Stimulated activated CD4-positive, alpha-beta T cell treated with anti-CD3 and anti-CD28 coated beads, Interleukin-1b, Interleukin-23, amount 100 ng/mL, for 24 hours (primary cell): ENCODE measurements around the gene PIP5K1B.

Experiments
- DNase-seq, 4 experiments: peaks; one replicate each; pipeline ENCODE4 v3.0.0-alpha.2; 2020; ENCODE audit warnings: low read depth in 4 of 4, low spot score in 1 of 4

The PIP5K1B gene

GRCh38 chr9:68804911-68805889 is 100.2 kb downstream of the PIP5K1B start:
- DNase-seq = no peak

- DNase-seq = no peak
Observed at GRCh38 chr9:68805890-68806517, 101.0 kb downstream of the PIP5K1B start.

DNA sequence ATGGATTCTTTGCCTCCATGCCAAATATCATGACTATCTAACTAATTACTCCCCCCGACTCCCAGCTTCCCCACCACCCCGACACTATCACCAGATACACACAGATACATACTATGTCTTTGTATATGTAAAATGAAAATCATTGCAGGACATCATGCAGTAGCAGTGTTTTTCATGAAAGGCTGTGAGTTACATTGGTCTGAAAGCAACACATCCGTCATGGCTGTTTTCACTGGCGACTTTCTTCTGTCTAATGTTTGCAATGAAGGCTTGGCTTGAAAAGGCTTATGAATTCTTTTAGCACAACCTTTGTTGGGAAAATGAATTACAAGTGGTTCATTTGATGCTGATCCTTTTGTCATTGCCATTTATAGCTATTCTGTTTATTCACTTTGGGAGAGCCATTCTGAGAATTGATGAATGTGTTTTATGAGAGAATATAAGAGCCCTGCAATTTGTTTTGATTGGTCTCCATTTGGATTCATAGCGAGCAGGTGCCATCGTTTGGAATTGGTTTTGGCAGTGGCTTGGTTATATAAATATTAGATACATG is 103.4 kb downstream of the PIP5K1B start:
- no peak for DNase-seq

- no peak for DNase-seq
Observed at GRCh38 chr9:68817079-68817875, 112.2 kb downstream of the PIP5K1B start.

DNA sequence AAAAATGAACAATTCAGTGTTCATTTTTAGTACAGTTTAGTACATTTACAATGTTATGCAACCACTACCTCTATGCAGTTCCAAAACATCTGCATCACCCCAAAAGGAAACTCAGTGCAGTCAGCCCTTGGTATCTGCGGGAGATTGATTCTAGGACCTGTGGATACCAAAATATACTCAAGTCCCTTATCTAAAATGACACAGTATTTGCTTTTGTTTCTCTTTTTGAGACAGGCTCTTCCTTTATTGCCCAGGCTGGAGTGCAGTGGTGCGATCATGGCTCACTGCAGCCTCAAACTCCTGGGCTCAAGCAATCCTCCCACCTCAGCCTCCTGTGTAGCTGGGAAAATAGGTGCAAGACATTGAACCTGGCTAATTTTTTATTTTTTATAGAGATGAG is 114.0 kb downstream of the PIP5K1B start:
- no peak for DNase-seq

DNA sequence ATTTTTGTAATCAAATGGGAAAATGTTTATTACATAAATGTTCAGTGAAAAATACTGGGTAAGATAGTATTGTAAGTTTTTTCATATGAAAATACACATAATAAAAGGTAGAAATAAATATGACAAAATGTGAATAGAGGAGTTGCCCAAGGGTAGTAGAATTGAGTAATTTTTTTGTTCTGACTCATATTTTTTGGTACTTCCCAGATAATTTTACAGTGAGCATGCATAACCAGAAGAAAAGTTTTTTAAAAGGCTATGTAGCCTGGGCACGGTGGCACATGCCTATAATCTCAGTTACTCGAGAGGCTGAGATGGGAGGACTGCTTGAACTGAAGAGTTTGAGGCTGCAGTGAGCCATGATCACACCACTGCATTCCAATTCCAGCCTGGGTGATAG is 116.9 kb downstream of the PIP5K1B start:
- no peak for DNase-seq

DNA sequence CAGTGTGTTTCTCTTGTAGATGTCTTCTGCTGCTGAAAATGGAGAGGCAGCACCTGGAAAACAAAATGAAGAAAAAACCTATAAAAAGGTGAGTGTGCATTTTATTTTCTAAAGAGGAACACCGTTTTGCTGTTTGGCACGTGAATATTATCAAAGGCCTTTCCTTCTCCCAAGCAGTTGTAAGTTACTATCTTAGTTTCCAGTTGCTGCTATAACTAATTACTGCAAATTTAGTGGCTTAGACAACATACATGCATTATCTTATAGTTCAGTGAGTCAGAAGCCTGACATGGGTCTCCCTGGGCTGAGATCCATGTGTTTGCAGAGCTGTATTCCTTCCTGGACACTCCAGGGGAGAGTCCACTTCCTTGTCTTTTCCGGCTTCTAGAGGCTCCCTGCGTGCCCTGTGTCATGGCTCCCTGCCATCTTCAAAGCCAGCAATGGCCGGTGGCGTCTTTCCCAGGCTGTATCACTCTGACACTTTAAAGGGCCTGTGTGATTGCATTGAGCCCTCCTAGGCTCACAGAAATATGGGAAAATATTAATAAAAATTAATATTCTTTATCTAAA is 117.6 kb downstream of the PIP5K1B start:
- no peak for DNase-seq

DNA sequence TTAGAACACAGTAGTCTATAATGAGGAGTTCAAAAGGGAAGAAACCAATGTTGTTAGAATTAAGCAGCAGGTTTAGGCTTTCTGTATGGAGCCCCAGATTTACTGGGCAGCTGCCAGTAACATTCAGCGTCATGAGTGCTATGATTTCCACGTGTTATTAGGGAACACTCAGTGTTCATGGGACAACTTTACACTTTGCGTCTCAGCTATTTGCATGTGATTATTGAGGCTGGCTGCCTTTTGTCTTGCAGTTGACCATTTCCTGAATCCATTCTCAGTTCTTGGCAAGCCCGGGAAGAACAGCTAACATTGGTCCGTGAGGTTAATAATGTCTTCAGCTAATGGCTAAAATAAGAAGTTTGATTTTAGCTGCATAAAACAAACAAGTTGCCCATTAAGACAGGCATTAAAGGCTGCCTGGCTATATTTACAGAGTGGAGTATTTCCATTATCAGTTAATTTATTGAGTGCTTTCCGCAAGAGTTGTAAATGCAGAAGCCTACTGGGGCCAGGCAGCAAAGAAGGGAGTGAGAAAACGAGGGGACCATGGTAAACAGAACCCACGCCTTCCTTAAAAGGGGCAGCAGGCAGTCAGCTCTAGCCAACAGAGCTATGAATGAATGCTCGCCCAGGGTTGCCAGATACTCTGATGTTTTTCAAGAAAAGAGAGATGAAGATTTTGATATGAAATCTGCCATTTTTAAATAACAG is 120.9 kb downstream of the PIP5K1B start:
- no peak for DNase-seq

GRCh38 chr9:68827837-68828744 is 123.1 kb downstream of the PIP5K1B start:
- DNase-seq = no peak

- DNase-seq = no peak
Observed at GRCh38 chr9:68832101-68832500, 127.1 kb downstream of the PIP5K1B start.

GRCh38 chr9:68832861-68833518 is 128.0 kb downstream of the PIP5K1B start:
- DNase-seq = no peak

GRCh38 chr9:68834931-68835520 is 130.0 kb downstream of the PIP5K1B start:
- no peak for DNase-seq

DNA sequence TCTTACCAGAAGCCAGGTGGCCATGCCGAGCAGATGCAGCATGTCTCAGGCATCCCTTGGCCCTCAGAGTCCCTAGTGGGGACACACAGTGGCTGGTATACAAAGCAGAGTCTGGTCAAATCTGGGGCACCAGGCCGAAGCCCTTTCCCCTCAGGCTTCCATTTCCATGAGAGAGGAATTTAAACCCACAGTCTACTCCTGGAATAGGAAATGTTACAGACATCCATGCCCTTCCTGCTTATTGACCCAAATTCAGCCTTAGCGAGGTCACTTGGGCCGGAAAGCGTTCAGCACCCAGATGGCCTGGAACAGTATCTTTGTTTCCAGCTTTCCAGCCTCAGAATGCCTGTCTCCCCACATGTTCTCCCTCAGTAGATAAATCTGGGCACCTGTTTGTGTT is 131.7 kb downstream of the PIP5K1B start:
- no peak for DNase-seq

- DNase-seq = no peak
Observed at GRCh38 chr9:68838245-68838644, 133.2 kb downstream of the PIP5K1B start.

DNA sequence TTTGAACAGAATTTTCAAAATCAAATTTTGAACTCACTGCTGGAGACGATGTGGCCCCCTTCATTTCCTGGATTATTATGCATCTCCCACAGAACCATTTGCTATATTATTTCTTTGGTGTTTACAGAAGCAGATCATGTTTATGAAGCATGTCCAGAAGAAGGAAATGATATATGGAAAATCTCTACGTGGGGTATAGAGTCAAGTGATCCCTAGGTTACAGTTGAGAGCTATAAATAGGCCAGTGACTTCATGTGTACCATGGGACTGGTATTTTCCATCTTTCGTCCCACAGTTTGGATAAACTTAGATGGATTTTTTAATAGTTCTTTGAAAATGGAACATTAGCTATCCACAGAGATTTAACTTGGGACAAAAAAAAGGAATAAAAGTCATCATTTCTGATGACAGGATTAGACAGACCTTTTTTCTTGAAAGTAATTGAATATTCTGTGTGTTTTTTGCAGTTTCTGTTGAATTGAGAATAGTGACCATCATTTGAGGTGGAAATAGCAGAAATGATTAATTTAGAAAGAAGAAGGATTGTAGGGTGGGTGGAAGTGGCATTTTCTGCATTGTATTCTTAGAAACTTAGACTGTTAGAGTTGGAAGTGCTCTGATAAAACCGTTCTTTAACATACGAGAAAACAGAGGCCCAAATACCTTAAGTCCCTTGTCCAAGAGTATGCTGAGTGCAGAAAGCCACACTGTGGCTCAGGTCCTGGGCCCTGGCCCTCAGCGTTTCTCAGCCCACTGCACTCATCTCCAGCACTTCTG is 136.4 kb downstream of the PIP5K1B start:
- no peak for DNase-seq

DNA sequence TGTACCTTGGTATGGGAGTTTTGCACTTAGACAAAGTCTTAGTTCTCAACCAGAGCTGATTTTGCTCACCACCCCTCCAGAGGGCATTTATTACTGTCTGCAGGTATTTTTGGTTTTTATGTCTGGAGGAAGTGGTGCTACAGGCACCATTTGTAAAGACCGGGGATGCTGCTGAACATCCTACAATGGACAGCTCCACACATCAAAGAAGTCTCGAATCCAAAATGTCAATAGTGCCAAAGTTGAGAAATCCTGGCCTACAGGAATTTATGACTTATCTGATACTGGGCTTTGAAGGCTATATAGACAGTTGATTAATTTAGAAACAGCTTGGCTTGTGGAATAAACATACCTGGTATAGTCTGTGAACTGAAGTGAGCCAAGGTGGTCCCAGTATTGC is 137.5 kb downstream of the PIP5K1B start:
- DNase-seq = no peak

DNA sequence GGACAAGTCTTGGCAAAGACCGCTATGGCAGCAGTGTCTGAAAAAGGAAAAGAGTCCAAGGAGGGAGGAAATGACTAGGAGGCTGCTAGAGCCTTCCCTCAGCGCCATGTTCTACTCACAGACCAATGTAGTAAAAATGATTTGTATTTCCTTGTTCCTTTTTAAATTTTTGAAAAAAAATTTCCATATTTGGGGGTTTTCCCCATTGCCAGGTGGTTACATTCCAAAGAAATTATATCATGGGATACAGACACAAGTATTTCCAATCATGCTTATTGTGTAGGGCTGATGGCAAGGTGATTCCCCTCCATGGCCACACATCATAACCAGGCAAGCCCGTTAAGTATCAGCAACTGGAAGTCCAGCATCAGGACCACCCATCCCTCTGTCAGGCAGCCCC is 138.2 kb downstream of the PIP5K1B start:
- no peak for DNase-seq

DNA sequence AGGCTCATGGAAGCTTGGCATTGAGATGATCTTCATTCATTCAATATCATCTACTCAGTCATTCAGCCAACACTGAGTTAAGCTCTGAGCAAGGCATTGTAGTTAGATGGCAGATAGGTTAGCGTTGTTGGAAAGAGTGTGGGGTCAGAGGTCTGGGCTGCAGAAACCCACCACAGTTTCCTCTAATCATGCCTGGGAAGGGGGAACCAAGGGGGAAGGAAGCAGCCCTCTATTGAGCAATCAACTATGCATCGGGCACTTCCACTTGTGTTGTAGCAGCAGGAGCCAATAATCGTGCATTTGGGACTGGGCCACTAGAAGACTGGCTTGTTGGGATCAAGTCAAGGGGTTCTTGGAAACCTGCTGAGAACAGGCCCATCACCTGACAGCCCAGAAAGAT is 139.1 kb downstream of the PIP5K1B start:
- DNase-seq = no peak
